Activated naive CD8-positive, alpha-beta T cell treated with anti-CD3 and anti-CD28 coated beads, Interleukin-2, amount 50 U/mL, for 24 hours (primary cell): ENCODE data around the gene SDF4.

Experiments
- ATAC-seq: fragments of 150-1000 bp; cut with Tn5 transposase; one replicate; pipeline ENCODE4 v1.10.0; 2021
- DNase-seq: peaks from one replicate; pipeline ENCODE4 v3.0.0; 2021
- H3K27ac Mint-ChIP-seq: one replicate; pipeline ENCODE4 v1.8.0; 2021; ENCODE audit warnings: mild to moderate bottlenecking, mixed read lengths
- H3K27me3 Mint-ChIP-seq: one replicate; pipeline ENCODE4 v1.8.0; 2021; ENCODE audit warnings: mixed read lengths
- H3K36me3 Mint-ChIP-seq: one replicate; pipeline ENCODE4 v1.8.0; 2021; ENCODE audit warnings: low read depth, mixed read lengths
- H3K4me1 Mint-ChIP-seq: one replicate; pipeline ENCODE4 v1.8.0; 2021; ENCODE audit warnings: mixed read lengths
- H3K4me3 Mint-ChIP-seq: one replicate; pipeline ENCODE4 v1.8.0; 2021; ENCODE audit warnings: mild to moderate bottlenecking, moderate library complexity, mixed read lengths
- H3K9me3 Mint-ChIP-seq: one replicate; pipeline ENCODE4 v1.8.0; 2021; ENCODE audit warnings: mixed read lengths

The SDF4 gene

DNA sequence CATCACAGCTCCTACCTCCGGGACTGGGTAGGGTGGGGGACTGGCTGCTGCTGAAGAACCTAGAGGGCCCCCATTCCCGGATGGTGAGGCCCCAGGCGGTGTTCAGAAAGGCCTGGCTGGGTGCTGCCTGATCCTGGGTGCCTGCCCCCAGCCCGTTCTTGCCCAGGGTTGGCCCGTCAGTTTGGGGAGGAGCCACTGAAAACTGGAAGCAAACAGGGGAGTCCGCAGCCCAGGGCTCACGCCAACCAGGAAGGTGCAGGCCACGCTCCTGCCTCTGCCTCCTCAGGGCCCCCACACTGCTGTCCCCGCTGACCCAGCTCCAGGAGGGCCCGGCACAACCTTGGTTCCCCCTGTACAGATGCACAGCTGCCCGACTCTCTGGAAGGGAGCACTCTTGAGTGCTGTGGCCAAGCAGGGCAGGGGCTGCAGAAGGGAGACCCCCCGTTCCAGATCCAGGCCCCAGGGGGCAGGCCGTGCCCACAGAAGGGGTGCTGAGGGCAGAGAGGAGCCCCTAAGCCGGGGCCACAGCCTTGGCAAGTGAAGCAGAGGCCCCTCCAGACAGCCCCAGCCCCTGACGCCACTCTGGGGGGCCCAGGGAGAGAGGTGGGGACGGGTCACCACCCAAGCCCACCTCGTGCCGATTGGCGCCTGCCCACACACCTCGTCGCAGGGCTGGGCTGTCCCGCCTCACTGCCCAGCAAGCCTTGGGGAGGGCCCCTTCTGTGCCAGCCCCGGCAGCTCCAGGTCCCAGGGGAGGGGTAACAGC is 9.2 kb upstream of the SDF4 start:
- Mint-ChIP-seq H3K9me3 (no peaks in the 10 kb centered on the region), H3K27me3 (peaks cover 1% of the 10 kb centered on the region), H3K27ac (no peak overlapping the region), H3K36me3 (no peaks in the 10 kb centered on the region), H3K4me3 (no peak overlapping the region), H3K4me1 (no peaks in the 10 kb centered on the region)
- DNase-seq = no peak
- ATAC-seq = no peak

- no peak for ATAC-seq
- Mint-ChIP-seq H3K27me3 (peaks cover 1% of the 10 kb centered on the region), H3K4me3 (no peak overlapping the region), H3K4me1 (no peaks in the 10 kb centered on the region), H3K36me3 (no peaks in the 10 kb centered on the region), H3K9me3 (no peaks in the 10 kb centered on the region), H3K27ac (no peak overlapping the region)
- no peak for DNase-seq
Measured at GRCh38 chr1:1240348-1240732, 8.5 kb upstream of the SDF4 start.

GRCh38 chr1:1239614-1240347 is 8.0 kb upstream of the SDF4 start:
- H3K4me1 Mint-ChIP-seq = no peaks in the 10 kb centered on the region
- peaks cover 1% of the 10 kb centered on the region for H3K27me3 Mint-ChIP-seq
- H3K4me3 Mint-ChIP-seq = no peak overlapping the region
- no peak overlapping the region for H3K27ac Mint-ChIP-seq
- no peaks in the 10 kb centered on the region for H3K36me3 Mint-ChIP-seq
- DNase-seq (no peak), ATAC-seq (no peak)
- no peaks in the 10 kb centered on the region for H3K9me3 Mint-ChIP-seq

DNA sequence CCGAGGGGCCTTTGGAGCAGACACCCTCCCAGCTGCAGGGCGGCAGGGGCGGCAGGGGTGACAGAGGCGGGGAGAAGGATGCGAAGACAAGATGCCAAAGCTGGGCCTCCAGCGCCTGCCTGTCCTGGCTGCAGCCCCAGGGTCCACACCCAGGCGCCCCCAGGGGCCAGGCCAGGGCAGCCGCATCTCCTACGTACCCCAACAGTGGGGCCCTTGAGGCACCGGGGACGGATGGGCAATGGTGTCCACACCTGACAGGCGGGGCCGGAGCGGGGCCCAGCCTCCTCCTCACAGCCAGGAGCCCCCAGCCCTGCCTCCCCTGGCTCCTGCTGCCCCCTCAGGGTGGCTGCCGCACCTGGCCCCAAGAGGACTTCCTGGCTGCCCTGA is 7.4 kb upstream of the SDF4 start:
- peaks cover 5% of the 10 kb centered on the region for H3K4me1 Mint-ChIP-seq
- ATAC-seq (no peak), DNase-seq (no peak)
- H3K4me3 Mint-ChIP-seq = no peak overlapping the region
- H3K27ac Mint-ChIP-seq = no peak overlapping the region
- H3K36me3 Mint-ChIP-seq = peaks cover 2% of the 10 kb centered on the region
- peaks cover 1% of the 10 kb centered on the region for H3K27me3 Mint-ChIP-seq
- no peaks in the 10 kb centered on the region for H3K9me3 Mint-ChIP-seq

GRCh38 chr1:1238702-1239178 is 6.9 kb upstream of the SDF4 start:
- peaks cover 7% of the 10 kb centered on the region for H3K36me3 Mint-ChIP-seq
- H3K27me3 Mint-ChIP-seq = peaks cover 1% of the 10 kb centered on the region
- no peaks in the 10 kb centered on the region for H3K9me3 Mint-ChIP-seq
- H3K4me1 Mint-ChIP-seq = peaks cover 10% of the 10 kb centered on the region
- ATAC-seq (no peak), DNase-seq (no peak)
- no peak overlapping the region for H3K27ac Mint-ChIP-seq
- no peak overlapping the region for H3K4me3 Mint-ChIP-seq

DNA sequence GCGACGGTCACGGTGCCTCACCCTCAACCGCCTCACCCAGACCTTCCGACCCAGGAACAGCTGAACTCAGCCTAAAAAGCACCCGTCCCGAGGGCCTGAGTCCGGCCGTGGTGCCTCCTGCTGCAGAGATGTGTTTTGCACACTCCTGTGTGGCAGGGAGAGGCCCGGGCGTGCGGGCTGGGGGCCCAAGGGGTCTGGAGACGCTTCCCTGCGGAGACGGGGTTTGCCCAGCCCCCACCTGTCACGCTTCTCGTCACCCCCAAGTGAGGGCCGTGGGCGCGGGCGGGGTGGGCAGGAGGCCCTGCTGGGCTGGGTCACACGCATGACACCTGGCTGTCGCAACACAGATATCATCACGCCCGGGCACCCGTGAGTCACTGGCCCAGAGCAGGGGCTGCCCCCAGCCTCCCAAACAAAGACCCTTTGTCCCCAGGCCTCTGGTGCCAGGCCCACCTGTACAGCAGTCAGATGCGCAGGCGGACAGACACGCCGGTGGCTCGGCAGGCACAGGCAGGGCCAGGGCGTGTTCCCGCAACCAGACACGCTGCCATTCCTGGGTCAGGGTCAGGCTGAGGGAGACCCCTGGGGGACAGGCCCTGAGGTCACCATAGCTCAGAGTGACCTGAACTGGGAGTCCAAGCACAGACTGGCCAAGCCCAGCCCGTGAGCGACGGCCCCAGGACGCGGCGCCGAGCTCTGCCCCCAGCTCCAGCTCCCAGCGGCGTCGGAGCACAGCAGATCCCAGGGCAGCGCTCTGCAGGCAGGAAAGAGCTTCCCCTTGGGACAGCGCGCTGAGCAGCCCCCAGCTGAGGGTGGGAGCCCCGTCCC is 6.3 kb upstream of the SDF4 start:
- ATAC-seq = no peak
- Mint-ChIP-seq H3K4me1 (peaks cover 14% of the 10 kb centered on the region), H3K4me3 (no peak overlapping the region), H3K27me3 (peaks cover 1% of the 10 kb centered on the region), H3K27ac (no peak overlapping the region), H3K36me3 (peaks cover 11% of the 10 kb centered on the region), H3K9me3 (no peaks in the 10 kb centered on the region)
- DNase-seq = no peak

- ATAC-seq = no peak
- no peak for DNase-seq
- peaks cover 11% of the 10 kb centered on the region for H3K36me3 Mint-ChIP-seq
- no peak overlapping the region for H3K27ac Mint-ChIP-seq
- H3K9me3 Mint-ChIP-seq = no peaks in the 10 kb centered on the region
- no peak overlapping the region for H3K4me3 Mint-ChIP-seq
- peaks cover 1% of the 10 kb centered on the region for H3K27me3 Mint-ChIP-seq
- H3K4me1 Mint-ChIP-seq = peaks cover 14% of the 10 kb centered on the region
Measured at GRCh38 chr1:1236945-1237873, 5.4 kb upstream of the SDF4 start.

DNA sequence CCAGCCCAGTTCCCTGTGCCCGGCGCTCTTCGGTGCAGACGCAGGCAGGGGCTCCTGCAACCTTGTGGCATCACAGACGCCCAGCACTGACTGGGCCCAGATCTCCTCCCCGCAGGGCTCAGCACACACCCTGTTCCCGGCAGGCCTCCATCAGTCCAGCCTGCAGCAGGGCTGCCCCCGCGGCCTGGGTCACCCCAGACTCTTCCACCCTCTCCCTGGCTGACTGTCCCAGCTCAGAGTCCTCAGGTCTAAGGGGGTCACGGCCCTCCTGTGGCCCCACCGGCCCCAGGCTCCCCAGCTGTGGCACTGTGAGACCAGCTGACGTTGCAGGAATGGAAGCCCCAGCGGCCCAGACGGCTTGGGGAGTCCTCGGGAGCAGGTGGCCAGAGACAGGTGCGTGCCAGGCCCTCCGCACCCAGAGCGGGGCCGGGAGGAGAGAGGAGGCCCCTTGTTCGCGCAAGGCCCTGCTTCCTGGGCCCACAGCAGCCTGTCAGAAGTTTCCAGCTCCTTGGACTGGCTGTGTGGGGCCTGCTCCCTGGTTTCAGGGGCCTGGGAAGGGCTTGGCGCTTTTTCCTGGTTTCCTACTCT is 4.5 kb upstream of the SDF4 start:
- Mint-ChIP-seq H3K27me3 (peaks cover 1% of the 10 kb centered on the region), H3K9me3 (no peaks in the 10 kb centered on the region), H3K36me3 (peaks cover 11% of the 10 kb centered on the region), H3K4me3 (no peak overlapping the region), H3K27ac (no peak overlapping the region), H3K4me1 (peaks cover 14% of the 10 kb centered on the region)
- DNase-seq (no peak), ATAC-seq (no peak)

DNA sequence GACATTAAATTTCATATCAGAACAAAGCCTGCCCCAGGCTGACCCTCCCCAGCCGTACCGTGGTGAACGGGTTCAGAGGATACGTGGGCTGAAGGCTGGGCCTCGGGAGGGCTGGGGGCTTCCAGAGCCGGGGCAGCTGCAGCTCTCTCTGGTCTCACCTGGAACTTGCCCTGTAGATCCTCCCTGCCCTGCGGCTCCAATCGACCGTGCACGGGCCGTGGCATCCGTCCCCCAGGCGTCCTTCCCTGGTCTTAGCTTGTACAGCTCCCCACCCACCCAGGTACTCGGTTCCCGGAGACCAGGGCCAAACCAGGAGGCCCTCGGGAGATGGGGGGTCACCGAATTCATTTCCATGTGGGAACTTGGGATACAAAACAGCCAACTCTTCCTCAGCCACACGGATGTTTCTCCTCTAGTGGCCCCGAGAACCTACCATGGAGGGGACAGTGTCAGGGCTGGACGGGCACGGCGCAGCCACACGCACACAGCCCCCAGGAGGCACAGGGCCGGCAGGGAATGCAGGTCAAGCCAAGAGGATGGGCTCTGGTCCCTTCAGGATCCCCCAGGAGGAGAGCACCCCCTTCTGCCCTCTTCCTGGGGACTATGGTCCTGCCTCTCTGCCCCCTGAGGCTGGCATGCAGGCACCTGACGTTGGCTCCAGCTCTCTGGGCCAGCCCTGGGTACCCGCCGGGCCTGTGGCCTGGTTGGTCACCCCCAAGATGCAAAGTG is 3.4 kb upstream of the SDF4 start:
- H3K4me3 Mint-ChIP-seq = peak overlapping the region; percentile 81
- no peak overlapping the region for H3K27ac Mint-ChIP-seq
- peaks cover 1% of the 10 kb centered on the region for H3K27me3 Mint-ChIP-seq
- H3K9me3 Mint-ChIP-seq = no peaks in the 10 kb centered on the region
- H3K4me1 Mint-ChIP-seq = peaks cover 22% of the 10 kb centered on the region
- ATAC-seq = no peak
- H3K36me3 Mint-ChIP-seq = peaks cover 19% of the 10 kb centered on the region
- DNase-seq = no peak

DNA sequence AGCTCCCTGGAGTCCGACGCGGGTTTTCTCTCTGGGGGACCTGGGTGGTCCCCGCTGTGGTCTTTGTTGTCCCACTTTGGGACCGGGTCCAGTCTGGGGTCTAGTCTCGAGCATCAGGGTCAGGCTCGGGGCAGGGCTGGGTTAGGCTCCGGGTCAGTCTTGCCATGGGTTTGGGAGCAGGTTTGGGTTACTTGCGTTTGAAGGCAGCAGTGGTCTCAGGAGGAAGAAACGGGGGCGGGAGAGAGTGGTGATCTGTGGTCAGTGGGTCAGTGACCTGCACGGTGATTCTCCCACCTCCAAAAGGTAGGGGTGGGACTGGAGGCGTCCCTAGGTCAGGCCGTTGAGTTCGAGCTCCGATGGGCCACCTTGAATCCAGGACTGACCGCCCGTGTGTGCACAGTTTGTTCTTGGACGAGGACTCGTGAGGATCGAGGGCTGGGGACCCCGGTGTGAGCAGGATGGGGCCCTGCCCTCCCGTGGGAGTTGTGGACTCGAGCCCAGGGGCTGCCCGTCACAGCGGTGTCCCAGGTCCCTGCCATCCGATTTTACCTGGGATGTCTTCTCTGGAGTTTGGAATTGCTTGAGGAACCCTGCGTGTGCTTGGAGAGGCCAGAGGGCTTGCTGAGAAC is 2.5 kb upstream of the SDF4 start:
- Mint-ChIP-seq H3K4me1 (peaks cover 31% of the 10 kb centered on the region), H3K27me3 (peaks cover 1% of the 10 kb centered on the region), H3K27ac (peak overlapping the region; percentile 92), H3K36me3 (peaks cover 24% of the 10 kb centered on the region), H3K4me3 (peak overlapping the region; percentile 81), H3K9me3 (no peaks in the 10 kb centered on the region)
- no peak for DNase-seq
- ATAC-seq = no peak

GRCh38 chr1:1233567-1233892 is 1.7 kb upstream of the SDF4 start:
- ATAC-seq (no peak), DNase-seq (no peak)
- no peaks in the 10 kb centered on the region for H3K9me3 Mint-ChIP-seq
- peak overlapping the region; percentile 81 for H3K4me3 Mint-ChIP-seq
- H3K36me3 Mint-ChIP-seq = peaks cover 24% of the 10 kb centered on the region
- H3K4me1 Mint-ChIP-seq = peaks cover 35% of the 10 kb centered on the region
- no peaks in the 10 kb centered on the region for H3K27me3 Mint-ChIP-seq
- H3K27ac Mint-ChIP-seq = peak overlapping the region; percentile 92

DNA sequence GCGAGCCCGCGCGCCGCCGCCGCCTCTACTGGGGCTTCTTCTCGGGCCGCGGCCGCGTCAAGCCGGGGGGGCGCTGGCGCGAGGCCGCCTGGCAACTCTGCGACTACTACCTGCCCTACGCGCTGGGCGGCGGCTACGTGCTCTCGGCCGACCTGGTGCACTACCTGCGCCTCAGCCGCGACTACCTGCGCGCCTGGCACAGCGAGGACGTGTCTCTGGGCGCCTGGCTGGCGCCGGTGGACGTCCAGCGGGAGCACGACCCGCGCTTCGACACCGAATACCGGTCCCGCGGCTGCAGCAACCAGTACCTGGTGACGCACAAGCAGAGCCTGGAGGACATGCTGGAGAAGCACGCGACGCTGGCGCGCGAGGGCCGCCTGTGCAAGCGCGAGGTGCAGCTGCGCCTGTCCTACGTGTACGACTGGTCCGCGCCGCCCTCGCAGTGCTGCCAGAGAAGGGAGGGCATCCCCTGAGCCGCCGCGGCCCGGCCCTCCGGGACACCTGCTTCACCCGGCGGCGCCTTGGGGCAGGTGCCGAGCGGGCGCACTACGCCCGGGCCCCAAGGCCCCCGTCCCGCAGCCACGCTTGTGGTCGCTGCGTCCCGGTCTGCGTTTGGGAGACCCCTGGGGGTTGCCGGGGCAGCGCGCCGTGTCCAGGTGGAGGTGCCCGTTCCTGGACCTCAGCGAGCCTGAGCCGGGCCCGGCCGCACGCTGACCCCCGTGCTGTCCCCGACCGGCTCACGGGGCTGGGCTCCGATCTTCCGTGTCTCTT is 1.2 kb upstream of the SDF4 start:
- ATAC-seq = no peak
- H3K9me3 Mint-ChIP-seq = no peaks in the 10 kb centered on the region
- peaks cover 35% of the 10 kb centered on the region for H3K4me1 Mint-ChIP-seq
- H3K4me3 Mint-ChIP-seq = peak overlapping the region; percentile 81
- peak overlapping the region; percentile 92 for H3K27ac Mint-ChIP-seq
- DNase-seq = no peak
- no peaks in the 10 kb centered on the region for H3K27me3 Mint-ChIP-seq
- H3K36me3 Mint-ChIP-seq = peaks cover 24% of the 10 kb centered on the region
